ENCODE results near the gene NT5C3A. TPM values are rescaled to one million over a fixed set of nuclear protein-coding genes. Genes with fewer than 3 reads are reported as not detected.

Gene NT5C3A
- total and polyA plus RNA-seq, 9 of the 15 experiments (the other 6 are each of a cell fraction or from before 2014, with no cell fraction given), result 18.6 to 60.1 (median 40.0) TPM

- no peak for TF ChIP-seq HMGXB4 (CRISPR knock-in tag; IDR thresholded peaks at IDR 0.05)
- TF ChIP-seq THRA (IDR thresholded peaks at IDR 0.05), result no peak
- TF ChIP-seq GTF2A2 (tag; IDR thresholded peaks at IDR 0.05), result no peak
- TF ChIP-seq ARID3A (IDR thresholded peaks at IDR 0.05; ENCODE audit: borderline replicate concordance, low read depth, low read length), result peak; percentile 79; the same call in 1 of the 2 replicates
- peak; percentile 25; the same call in 1 of the 2 replicates for TF ChIP-seq EP400 (IDR thresholded peaks at IDR 0.05)
- no peak for TF ChIP-seq ARHGAP35 (IDR thresholded peaks at IDR 0.05; ENCODE audit: partially characterized antibody)
- TF ChIP-seq ZNF23 (CRISPR knock-in tag; IDR thresholded peaks at IDR 0.05), result no peak
- no peak for TF ChIP-seq RCOR1 (IDR thresholded peaks at IDR 0.05; ENCODE audit: borderline replicate concordance in 1 of 2, low read depth in 2 of 2, low read length in 2 of 2)
- TF ChIP-seq, protein P1, sequence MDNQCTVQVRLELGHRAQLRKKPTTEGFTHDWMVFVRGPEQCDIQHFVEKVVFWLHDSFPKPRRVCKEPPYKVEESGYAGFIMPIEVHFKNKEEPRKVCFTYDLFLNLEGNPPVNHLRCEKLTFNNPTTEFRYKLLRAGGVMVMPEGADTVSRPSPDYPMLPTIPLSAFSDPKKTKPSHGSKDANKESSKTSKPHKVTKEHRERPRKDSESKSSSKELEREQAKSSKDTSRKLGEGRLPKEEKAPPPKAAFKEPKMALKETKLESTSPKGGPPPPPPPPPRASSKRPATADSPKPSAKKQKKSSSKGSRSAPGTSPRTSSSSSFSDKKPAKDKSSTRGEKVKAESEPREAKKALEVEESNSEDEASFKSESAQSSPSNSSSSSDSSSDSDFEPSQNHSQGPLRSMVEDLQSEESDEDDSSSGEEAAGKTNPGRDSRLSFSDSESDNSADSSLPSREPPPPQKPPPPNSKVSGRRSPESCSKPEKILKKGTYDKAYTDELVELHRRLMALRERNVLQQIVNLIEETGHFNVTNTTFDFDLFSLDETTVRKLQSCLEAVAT (IDR thresholded peaks at IDR 0.05), result no peak
- TF ChIP-seq RAD51 (IDR thresholded peaks at IDR 0.05; ENCODE audit: borderline replicate concordance, low read depth), result no peak
- peak; percentile 54; the same call in 1 of the 2 replicates for TF ChIP-seq REST (IDR thresholded peaks at IDR 0.05; ENCODE audit: borderline replicate concordance)
- no peak for TF ChIP-seq REST (CRISPR knock-in tag; IDR thresholded peaks at IDR 0.05; ENCODE audit: low read depth)
Measured at GRCh38 chr7:33050535-33051318, 11.8 kb downstream of the NT5C3A start (continued).
